OCI-LY1 (cell line): ENCODE measurements around the gene TLE6.

Experiments
- H2AFZ ChIP-seq: fragments of 200-600 bp; sonication (generic), shearing (Covaris generic); 2 replicates; pipeline ENCODE4 v1.6.0; 2014; ENCODE audit warnings: antibody characterized with exemption, mild to moderate bottlenecking, low read length
- H3F3A ChIP-seq: fragments of 200-600 bp; sonication (generic), shearing (Covaris generic); 2 replicates; pipeline ENCODE4 v1.6.0; 2014; ENCODE audit warnings: mild to moderate bottlenecking, antibody characterized with exemption, low read length, moderate library complexity; ENCODE audit not compliant: insufficient read depth
- H3K27ac ChIP-seq: fragments of 200-600 bp; sonication (generic); 2 replicates; pipeline ENCODE4 v1.5.1; 2014; ENCODE audit warnings: low read length, mixed run types, mild to moderate bottlenecking, low read depth; ENCODE audit not compliant: poor library complexity, severe bottlenecking
- H3K27me3 ChIP-seq: fragments of 200-600 bp; sonication (generic); 2 replicates; pipeline ENCODE4 v1.6.0; 2014; ENCODE audit warnings: antibody characterized with exemption, mild to moderate bottlenecking, low read length, moderate library complexity; ENCODE audit not compliant: insufficient read depth
- H3K36me3 ChIP-seq: fragments of 200-600 bp; sonication (generic); 2 replicates; pipeline ENCODE4 v1.6.1; 2014; ENCODE audit warnings: mild to moderate bottlenecking, antibody characterized with exemption, low read length, moderate library complexity, mixed read lengths; ENCODE audit not compliant: insufficient read depth
- H3K4me1 ChIP-seq: fragments of 200-600 bp; sonication (generic); 2 replicates; pipeline ENCODE4 v1.5.1; 2014; ENCODE audit warnings: mild to moderate bottlenecking, low read length, moderate library complexity; ENCODE audit not compliant: insufficient read depth, severe bottlenecking
- H3K4me2 ChIP-seq: fragments of 200-600 bp; sonication (generic), shearing (Covaris generic); 2 replicates; pipeline ENCODE4 v1.6.1; 2014; ENCODE audit warnings: low read length
- H3K4me3 ChIP-seq: fragments of 200-600 bp; sonication (generic); 2 replicates; pipeline ENCODE4 v1.5.1; 2014; ENCODE audit warnings: low read length, low read depth, mild to moderate bottlenecking, mixed read lengths; ENCODE audit not compliant: poor library complexity, severe bottlenecking
- H3K79me2 ChIP-seq: fragments of 200-600 bp; shearing (Covaris generic); 2 replicates; pipeline ENCODE4 v1.6.1; 2016; ENCODE audit warnings: mixed run types, low read length, mixed read lengths; ENCODE audit not compliant: insufficient read depth
- H3K9ac ChIP-seq: fragments of 200-600 bp; sonication (generic), shearing (Covaris generic); 2 replicates; pipeline ENCODE4 v1.6.1; 2014; ENCODE audit warnings: mild to moderate bottlenecking, low read length, mixed read lengths
- H3K9me2 ChIP-seq: fragments of 200-600 bp; sonication (generic), shearing (Covaris generic); 2 replicates; pipeline ENCODE4 v1.6.1; 2014; ENCODE audit warnings: low read depth, mild to moderate bottlenecking, low read length, mixed read lengths
- H3K9me3 ChIP-seq: fragments of 200-600 bp; shearing (Covaris generic); 2 replicates; pipeline ENCODE4 v1.6.1; 2014; ENCODE audit warnings: low read length, mixed read lengths
- H4K20me1 ChIP-seq: fragments of 200-600 bp; sonication (generic), shearing (Covaris generic); 2 replicates; pipeline ENCODE4 v1.6.0; 2016; ENCODE audit warnings: mild to moderate bottlenecking, low read length; ENCODE audit not compliant: insufficient read depth
- EZH2 ChIP-seq: fragments of 200-600 bp; sonication (generic), shearing (Covaris generic); IDR thresholded peaks from 2 replicates; pipeline ENCODE4 v1.8.0; 2017; ENCODE audit warnings: borderline replicate concordance, mixed run types, mild to moderate bottlenecking, antibody characterized with exemption, low read length, moderate library complexity, mixed read lengths
- TF ChIP-seq, protein P1 (sequence below): fragments of 200-600 bp; sonication (generic), shearing (Covaris generic); IDR thresholded peaks from 2 replicates; pipeline ENCODE4 v1.5.1; 2017; ENCODE audit warnings: mild to moderate bottlenecking, antibody characterized with exemption, low read length, moderate library complexity, mixed read lengths

TLE6 gene

GRCh38 chr19:2942928-2943640 lies 34.3 kb upstream of the TLE6 start:
- H3K9ac ChIP-seq: no peak overlapping the region
- H3K79me2 ChIP-seq: no peaks in the 10 kb centered on the region
- no peaks in the 10 kb centered on the region for H3K4me1 ChIP-seq
- H3K9me3 ChIP-seq: no peaks in the 10 kb centered on the region
- no peaks in the 10 kb centered on the region for H3K27me3 ChIP-seq
- H3K27ac ChIP-seq: no peak overlapping the region
- no peaks in the 10 kb centered on the region for H4K20me1 ChIP-seq
- H3K9me2 ChIP-seq: no peaks in the 10 kb centered on the region
- H3F3A ChIP-seq: no peaks in the 10 kb centered on the region
- no peak overlapping the region for H3K4me3 ChIP-seq
- TF ChIP-seq EZH2: no peak
- TF ChIP-seq, protein P1, sequence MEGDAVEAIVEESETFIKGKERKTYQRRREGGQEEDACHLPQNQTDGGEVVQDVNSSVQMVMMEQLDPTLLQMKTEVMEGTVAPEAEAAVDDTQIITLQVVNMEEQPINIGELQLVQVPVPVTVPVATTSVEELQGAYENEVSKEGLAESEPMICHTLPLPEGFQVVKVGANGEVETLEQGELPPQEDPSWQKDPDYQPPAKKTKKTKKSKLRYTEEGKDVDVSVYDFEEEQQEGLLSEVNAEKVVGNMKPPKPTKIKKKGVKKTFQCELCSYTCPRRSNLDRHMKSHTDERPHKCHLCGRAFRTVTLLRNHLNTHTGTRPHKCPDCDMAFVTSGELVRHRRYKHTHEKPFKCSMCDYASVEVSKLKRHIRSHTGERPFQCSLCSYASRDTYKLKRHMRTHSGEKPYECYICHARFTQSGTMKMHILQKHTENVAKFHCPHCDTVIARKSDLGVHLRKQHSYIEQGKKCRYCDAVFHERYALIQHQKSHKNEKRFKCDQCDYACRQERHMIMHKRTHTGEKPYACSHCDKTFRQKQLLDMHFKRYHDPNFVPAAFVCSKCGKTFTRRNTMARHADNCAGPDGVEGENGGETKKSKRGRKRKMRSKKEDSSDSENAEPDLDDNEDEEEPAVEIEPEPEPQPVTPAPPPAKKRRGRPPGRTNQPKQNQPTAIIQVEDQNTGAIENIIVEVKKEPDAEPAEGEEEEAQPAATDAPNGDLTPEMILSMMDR: no peak
- no peaks in the 10 kb centered on the region for H3K36me3 ChIP-seq
- no peak overlapping the region for H3K4me2 ChIP-seq
- H2AFZ ChIP-seq: no peak overlapping the region

- no peaks in the 10 kb centered on the region for H3K4me1 ChIP-seq
- no peaks in the 10 kb centered on the region for H4K20me1 ChIP-seq
- H3K4me3 ChIP-seq: no peak overlapping the region
- H3K79me2 ChIP-seq: no peaks in the 10 kb centered on the region
- H3K27me3 ChIP-seq: no peaks in the 10 kb centered on the region
- TF ChIP-seq, protein P1: no peak
- TF ChIP-seq EZH2: no peak
- no peak overlapping the region for H3K9ac ChIP-seq
- no peak overlapping the region for H2AFZ ChIP-seq
- no peaks in the 10 kb centered on the region for H3K36me3 ChIP-seq
- no peaks in the 10 kb centered on the region for H3K9me3 ChIP-seq
- H3F3A ChIP-seq: no peaks in the 10 kb centered on the region
- no peak overlapping the region for H3K27ac ChIP-seq
- H3K9me2 ChIP-seq: no peaks in the 10 kb centered on the region
- H3K4me2 ChIP-seq: no peak overlapping the region
Measured at GRCh38 chr19:2944403-2944774, 33.0 kb upstream of the TLE6 start.

DNA sequence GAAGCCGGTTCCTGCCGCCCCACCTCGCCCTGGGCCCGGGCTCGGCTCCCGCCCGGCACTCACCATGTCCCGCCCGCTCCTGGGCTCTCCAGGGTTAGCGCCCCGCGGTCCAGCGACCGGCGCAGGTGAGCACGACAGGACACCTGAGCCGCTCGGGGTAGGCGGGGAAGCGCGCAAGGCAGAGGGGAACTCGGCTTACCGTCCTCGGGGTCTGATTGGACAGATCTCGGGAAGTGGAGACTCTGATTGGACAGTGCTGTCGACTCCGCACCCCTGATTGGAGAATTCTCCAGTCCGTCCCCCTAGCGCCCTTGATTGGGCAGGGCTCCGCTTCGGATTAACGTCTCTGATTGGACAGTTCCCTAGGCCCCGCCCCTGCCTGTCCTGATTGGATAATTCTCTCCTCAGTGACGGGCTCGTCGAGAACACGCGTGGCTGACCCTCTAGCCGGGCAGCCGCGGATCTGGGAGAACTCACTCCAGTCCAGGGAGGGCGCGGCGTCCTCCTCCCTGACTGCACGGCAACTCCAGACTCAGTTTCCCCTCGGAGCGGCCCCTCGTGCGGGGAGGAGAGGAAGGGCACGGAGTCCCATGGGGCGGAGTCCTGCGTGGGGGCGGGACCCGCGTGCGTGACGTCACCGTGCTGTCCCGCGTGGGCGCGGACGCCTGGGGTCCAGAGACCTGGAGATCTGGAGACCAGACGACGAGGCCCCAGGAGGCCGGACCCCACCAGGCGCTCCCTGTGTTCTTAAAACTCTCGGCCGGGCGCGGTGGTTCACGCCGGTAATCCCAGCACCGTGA lies 32.4 kb upstream of the TLE6 start, which contains the start of gene ZNF77:
Gene ZNF77 (minus strand): TSS at position 197 of the 800 bp plus-strand sequence. CDS start 131 bp downstream, at position 66.
- no peaks in the 10 kb centered on the region for H3K27me3 ChIP-seq
- no peak within 1 kb of the TSS for H3K27ac ChIP-seq
- no peaks in the 10 kb centered on the region for H3K9me2 ChIP-seq
- H3K36me3 ChIP-seq: no peaks in the 10 kb centered on the region
- H3K9ac ChIP-seq: no peak within 1 kb of the TSS
- no peaks in the 10 kb centered on the region for H3K9me3 ChIP-seq
- no peak within 1 kb of the TSS for H3K4me3 ChIP-seq
- H3F3A ChIP-seq: no peaks in the 10 kb centered on the region
- no peak within 1 kb of the TSS for H3K4me2 ChIP-seq
- no peaks in the 10 kb centered on the region for H4K20me1 ChIP-seq
- no peak within 1 kb of the TSS for H2AFZ ChIP-seq
- no peaks in the 10 kb centered on the region for H3K4me1 ChIP-seq
- TF ChIP-seq, protein P1: no peak
- TF ChIP-seq EZH2: no peak
- H3K79me2 ChIP-seq: no peaks in the 10 kb centered on the region
